Hematopoietic multipotent progenitor cell treated with erythropoietin and hydrocortisone succinate and interleukin-3 and kit ligand, for 4 days (in vitro differentiated cells): ENCODE measurements around the gene TMCO4.
"Not testable (repeated sequence)": the region's sequence is repeated elsewhere in the genome, so short reads cannot be mapped to it uniquely, and the experiment has no call there.

ENCODE experiments used
- DNase-seq: peaks from one replicate; pipeline ENCODE4 v3.0.0-alpha.2; 2015

Gene TMCO4

DNA sequence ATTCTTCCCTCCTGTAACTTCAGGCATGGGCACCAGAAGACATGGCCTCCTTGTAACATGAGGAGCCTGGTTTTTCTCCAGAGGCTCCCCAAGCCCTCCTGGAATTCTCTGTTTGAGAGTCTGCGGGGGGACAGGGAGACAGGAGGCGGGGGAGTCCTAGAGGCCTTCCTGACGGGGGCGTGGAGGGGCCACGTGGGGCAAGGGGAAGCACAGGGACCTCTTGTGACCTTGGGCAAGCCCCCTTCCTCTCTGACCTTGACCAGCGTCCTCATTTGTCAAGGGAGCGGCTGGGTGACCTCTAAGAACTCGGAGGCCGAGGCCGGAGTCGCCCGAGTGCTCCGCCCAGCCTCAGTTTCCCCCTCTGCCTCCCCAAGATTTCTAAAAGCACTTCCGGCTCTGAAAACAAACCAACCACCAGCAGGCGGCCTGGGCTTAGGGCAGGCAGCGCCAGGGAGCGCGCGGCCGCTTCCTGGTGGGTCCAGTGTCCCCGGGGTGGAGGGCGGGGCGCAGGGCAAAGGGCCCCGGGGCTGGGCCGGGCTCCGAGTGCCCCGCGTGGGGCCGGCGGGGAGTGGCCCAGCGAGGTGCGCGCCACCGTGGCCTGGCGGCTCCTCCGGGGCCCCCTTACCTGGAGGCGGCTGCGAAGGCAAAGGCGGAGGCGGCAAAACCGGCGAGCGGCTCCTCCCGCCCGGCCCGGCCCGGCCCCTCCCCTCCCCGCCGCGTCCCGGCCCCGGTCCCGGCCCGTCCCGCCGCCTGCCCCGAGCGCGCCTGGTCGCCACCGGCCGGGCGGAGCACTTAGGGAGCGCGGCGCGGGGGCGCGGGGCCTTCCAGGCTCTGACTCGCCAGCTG is at the start of gene TMCO4:
Gene TMCO4, minus strand, starts transcription at position 687 of the 846 bp plus-strand sequence. CDS start 19,158 bp downstream, outside the sequence.
- peak; percentile 85 for DNase-seq

DNA sequence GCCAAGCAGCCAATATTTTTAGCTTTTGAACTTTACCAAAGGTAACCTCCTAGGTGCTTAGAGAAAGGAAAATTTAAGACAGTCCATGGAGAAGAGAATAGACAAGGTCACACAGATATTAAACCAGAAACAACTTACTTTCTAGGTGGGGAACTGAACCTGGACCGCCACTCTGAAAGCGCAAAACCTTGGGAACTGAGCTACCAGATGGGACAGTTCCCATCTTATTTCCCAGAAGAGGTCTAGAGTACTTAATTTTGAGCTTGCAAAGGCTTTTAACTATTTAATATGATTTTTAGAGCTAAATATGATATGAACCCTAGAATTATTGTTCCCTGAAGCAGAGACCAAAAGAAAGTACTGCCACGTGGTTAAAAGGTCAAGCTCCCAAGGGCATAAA is 49.6 kb upstream of the TMCO4 start:
- not testable (repeated sequence) for DNase-seq

DNA sequence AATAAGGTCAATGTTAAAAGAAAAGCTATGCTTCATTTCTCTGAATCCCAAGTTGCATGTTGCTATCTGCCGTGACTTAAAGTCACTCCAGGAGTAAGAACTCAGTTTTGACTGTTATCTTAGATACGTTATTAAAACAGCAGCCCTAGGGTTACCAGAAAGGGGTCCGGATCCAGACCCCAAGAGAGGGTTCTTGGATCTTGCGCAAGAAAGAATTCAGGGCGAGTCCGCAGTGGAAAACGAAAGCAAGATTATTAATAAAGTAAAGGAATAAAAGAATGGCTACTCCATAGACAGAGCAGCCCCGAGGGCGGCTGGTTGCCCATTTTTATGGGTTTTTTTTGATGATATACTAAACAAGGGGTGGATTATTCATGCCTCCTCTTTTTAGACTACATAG is 47.6 kb upstream of the TMCO4 start:
- not testable (repeated sequence) for DNase-seq

DNA sequence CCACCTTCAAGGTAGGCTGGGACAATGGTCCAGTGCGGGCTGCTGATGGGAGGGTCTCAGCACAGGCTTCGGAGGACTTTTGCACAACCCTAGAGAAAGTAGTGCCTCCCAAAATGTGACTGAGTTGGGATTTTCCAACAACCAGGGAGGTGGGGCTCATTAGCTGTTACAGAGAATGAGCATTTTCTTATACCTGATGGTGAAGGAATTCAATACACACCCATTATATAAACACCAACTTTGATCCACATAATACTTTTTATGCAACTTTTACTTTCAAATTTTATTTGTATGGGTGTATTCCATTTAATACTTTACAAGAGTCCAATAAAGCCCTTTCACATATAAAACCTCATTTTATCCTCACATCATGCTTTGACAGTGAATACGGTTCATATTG is 46.6 kb upstream of the TMCO4 start:
- DNase-seq = no peak

DNA sequence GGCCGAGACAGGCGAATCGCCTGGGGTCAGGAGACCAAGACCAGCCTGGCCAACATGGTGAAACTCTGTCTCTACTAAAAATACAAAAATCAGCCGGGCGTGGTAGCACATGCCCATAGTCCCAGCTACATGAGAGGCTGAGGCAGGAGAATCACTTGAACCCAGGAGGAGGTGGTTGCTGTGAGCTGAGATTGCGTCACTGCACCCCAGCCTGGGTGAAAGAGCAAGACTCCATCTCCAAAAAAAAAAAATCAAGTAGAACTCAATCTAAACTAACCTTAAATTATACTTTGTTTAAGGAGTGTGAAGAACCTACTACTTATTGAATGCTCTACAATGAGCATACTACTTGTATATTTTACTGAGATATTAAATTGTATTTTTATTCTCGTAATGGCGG is 45.8 kb upstream of the TMCO4 start:
- no peak for DNase-seq

DNA sequence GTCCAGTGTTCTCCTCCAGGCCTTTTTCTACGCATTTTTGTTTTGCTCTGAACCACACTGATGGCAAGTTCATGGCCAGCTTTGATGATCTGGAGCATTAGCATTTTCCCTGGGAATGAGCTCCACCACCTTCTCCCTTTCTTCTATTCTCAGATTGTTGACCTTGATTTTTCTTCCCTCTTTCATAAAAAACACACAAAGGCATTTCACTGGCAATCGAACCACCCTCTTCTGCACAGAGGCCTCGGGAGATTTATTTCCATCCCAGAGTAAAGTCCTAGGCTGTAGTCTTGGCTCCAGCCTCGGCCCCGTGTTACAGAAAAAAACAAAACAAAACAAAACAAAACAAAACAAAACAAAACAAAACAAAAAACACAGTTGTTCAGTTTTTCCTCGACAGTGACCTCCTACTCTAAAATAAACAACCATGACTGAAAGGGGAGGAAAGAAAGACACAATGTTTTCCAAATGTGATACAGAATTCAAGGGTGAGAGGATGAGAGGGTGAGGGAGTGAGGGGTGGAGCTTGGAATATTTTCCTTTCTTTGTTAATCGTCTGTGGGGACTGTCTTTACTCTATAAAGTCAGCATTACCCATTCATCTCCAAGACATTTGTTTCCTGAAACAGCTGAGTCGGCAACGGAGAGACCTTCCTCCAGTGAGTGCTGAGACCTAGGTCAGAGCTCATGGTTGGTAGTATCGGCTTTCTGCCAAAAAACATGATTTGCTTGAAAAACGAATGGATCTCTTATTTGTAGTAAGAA is 45.2 kb upstream of the TMCO4 start:
- peak; percentile 6 for DNase-seq

DNA sequence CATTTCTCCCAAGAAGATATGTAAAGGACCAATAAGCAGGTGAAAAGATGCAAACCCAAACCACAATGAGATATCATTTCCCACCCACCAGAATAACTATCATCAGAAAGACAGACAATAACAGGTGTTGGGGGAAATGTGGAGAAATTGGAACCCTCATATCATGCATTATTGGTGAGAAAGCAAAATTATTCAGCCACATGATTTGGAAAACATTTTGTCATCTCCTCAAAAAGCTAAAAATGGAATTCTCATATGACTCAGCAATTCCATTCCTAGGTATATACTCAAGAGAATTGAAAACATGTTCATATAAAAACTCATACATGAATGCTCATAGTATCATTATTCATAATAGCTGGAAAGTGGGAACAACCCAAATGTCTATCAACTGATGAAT is 40.5 kb upstream of the TMCO4 start:
- no peak for DNase-seq

DNA sequence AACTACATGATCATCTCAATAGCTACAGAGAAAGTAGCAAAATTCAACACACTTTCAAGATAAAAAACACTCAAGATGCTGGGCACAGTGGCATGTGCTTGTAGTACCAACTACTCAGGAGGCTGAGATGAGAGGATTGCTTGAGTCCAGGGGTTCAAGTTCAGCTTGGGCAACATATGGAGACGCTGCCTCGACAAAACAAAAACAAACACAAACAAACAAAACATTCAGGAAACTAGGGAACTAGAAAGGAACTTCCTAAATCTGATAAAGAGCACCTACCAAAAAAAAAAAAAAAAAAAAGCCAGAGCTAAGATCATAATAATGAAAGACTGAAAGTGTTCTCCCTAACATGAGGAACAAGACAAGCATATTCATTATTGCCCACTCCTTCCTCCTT is 38.1 kb upstream of the TMCO4 start:
- no peak for DNase-seq

DNA sequence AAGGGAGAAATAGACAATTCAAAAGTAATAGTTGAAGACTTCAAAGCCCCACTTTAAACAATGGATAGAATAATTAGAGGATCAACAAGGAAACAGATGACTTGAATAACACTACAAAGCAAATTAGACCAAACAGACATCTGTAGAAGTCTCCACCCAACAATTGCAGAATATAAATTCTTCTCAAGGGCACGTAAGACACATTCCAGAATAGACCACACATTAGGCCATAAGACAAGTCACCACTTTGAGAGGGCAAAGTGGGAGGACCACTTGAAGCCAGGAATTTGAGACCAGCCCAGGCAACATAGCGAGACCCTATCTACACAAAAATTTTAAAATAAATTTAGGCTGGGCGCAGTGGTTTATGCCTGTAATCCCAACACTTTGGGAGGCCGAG is 35.9 kb upstream of the TMCO4 start:
- DNase-seq = no peak

DNA sequence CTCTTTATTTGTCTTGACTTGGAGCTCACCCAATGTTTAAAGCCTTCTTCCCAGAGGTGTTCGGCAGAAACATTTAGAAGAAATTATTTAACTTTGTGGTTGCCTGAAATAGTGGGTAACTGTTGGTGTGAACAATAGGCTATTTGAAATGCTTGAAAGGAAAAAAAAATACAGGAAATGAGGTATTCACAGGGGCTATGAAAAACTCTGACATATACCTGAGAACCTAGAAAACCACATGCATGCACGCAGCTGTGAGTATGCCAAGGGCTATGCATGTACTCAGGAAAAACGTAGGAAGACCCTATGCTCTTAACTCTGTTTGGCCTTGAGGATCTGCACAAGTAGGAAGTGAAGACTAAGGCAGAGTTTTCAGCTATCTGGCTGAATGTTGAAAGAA is 31.7 kb upstream of the TMCO4 start:
- no peak for DNase-seq

DNA sequence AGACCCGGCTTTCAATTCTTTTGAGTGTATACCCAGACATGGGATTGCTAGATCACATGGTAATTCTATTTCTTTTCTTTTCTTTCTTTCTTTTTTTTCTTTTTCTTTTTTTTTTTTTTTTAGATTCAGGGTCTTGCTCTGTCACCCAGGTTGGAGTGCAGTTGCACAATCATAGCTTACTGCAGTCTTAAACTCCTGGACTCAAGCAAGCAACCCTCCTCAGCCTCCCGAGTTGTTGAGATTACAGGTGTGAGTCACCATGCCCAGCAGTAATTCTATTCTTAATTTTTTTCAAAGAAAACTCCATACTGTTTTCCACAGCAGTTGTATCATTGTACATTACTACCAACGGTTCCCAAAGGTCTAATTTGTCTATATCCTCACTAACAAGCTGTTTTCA is 28.8 kb upstream of the TMCO4 start:
- no peak for DNase-seq

DNA sequence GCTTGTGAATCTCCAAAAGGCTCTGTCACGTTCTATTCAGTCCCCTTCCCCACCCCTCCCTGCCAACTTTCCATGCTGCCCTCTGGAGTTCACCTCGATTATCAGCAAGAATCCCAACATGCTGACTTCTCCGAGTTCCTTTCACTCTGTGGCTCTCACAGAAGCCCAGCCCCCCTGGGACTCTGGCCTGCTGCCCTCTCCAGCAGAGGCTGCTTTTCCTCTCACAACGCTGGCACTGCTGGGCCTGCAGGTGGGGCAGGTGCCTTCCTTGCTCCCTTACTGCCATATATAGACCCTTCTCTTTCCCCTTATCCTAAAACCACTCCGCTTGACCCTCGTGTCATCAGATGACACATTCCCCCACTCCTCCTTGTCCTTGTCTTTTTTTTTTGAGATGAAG is 25.6 kb upstream of the TMCO4 start:
- DNase-seq = no peak

DNA sequence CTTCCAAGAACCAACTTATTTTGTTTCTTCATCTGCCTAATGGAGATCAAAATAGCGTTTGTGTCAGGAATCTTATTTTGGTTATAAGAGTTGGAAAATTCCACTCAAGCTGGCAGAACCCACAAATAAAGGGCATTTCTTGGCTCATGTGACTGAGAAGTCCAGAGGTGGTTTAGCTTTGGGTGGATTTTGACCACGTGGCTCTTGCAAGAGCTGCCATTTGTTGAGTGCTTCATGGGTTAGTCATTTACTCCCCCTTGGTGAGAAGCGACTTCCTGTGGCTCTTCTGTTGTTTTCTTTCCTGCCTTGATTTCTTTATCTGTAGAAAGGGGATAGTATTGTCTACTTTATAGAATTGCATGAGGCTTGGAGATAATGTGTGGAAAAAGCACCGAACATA is 24.8 kb upstream of the TMCO4 start:
- DNase-seq = no peak

DNA sequence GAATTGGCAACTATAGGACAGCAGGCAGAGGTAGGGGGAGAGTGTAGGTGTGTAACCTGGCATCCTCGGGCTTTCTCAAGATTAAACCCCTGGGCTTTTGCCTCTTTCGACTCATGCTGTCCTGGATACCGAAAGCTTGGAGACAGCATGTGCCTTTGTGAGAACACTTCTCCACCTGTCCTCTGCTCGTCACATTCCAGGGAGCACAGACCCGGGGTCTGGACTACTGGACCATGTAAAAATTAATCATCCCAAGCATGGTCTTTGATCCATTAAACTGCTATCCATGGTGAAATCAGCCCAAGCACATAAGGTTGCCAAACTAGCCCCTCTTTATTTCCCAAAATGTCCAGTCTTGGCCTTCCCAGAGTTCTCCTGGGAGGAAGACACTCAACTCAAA is 24.3 kb upstream of the TMCO4 start:
- DNase-seq = no peak

DNA sequence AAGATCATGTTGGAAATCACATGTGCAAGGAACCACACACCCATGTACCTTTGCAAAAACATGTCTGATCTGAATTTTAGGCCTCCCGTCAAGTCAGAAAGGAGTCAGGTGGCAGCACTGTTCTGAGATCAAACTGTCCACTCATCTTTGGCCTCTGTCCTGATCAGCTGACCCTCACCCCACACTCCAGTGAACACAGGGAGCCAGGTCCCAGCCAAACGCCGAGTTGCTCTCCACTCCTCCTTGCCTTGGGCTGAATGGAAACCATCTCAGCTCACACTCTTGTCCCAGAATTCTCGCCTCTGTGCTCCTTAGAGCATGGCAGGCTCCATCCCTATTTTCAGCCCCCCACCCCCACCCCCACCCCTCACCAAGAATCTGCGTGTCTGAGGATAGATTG is 20.0 kb upstream of the TMCO4 start:
- no peak for DNase-seq

DNA sequence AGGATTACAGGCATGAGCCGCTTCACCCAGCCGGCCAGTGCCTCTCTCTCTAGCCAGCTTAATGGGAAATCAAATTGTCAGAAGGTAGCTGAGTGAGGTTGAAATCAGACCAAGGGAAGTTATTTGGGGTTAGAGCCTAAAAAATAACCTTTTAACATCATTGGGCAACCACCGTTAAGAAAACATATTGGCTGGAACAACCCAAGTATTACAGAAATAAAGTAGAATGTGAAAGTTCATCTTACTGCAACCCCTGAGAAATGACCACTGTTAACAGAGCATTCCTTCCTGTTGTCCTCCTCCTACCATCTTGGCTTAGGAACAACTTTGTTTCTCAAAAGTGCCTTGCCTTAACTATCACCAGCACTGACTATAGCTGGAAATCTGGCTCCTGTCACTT is 18.6 kb upstream of the TMCO4 start:
- DNase-seq = no peak

DNA sequence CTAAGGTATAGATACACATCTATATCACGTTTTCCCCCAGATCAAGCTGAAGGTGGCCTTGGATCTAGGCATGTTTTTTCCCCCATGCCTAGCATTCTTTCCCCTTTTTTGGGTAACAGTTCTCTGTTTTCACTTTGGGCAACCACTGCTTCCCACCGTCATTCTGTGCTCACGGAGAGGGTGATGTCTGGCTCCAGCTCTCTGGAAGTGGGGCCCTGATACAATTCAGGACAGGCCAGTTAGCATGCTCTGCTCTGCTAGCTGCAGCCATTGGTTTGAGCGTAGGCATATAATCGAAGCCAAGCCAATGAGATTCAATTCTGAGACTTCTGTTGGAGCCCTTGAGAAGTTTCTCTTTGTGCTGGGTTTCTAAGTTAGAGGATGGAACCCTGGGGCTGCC is 17.4 kb upstream of the TMCO4 start:
- no peak for DNase-seq

DNA sequence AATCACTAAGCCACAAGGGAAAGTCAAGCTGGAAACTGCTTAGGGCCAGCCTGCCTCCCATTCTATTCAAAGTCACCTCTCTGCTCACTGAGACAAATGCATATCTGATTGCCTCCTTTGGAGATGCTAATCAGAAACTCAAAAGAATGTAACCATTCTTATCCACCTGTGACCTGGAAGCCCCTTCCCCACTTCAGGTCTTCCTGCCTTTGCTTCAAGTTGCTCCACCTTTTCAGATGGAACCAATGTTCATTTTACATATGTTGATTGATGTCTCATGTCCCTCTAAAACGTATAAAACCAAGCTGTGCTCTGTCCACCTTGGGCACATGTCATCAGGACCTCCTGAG is 17.0 kb upstream of the TMCO4 start:
- DNase-seq = not testable (repeated sequence)

DNA sequence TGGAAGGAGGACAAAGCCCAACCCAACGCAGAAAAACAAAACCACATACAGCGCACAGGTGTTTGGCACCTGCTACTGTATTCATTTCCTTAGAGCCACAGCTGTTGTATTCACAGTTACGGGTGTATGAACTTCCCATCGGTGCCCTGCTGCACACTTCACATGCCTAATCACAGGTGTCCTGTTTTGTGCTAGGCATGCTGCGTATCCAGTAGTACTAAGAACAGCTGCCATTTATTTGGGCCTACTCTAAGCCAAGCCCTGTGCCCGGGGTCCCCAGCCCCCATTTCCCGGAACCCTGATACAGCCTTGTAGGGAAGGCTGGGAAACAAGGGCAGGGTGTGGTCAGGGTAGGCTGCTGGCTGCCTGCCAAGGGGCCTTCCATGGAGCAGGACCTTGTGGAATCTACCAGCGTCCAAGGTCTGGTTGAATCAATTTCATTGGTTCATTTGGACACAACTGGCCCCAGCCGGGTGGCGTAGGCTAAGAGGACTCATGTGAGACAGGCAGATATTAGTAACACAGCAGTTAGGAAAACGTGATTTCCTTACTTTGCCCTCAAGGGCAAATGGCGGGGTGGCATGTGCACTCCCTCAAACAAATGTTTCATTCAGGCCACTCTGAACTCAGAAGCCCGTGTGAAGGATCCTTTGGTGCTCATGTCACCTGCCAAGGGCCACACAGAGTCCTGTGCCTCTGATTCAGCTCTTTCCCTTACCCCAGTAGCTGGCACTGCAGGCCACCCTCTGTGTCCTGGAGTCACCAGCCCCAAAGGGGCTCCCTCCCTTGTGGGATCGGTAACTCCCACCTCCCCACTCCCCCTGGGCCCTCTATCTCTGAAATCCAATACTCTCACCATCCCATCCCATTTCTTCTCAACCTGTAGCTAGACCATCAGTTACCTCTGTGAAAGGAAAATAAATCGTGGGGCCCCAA is 16.4 kb upstream of the TMCO4 start:
- DNase-seq = no peak

DNA sequence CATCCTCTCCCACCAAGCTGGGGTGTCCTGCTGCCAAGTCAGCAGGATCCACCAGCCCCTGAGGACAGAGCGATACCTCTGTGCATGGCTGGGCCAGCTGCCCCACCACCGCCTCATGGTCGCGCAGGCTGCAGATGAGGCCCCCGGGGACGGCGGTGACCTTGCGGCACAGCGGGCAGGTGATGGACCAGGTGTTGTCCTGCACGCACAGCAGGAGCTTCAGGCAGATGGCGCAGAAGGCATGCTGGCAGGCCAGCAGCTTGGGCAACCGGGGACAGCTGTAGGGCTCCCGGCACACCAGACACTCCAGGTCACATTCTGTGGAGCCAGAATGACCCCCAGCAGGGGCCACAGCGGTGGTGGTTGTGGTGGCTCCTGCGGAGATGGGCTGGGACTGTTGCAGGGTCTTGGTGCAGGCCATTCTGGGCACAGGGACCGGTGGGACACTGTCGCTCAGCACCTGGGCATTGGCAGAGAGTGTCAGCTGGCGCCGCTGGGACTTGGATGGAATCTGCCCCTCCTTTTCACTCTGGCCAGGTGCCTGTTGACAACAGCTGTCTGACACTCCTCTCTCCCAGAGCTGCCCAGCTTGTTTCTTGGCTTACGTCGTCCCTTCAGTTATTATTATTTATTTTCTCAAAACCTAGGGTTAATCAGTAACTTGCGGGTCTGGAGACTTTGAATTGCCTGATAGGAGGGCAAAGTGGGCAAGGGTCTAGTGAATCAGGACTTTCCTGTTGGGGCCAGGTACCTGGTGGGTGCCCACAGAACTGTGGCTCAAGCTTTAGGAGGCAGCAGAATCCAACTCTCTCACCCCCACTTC is 15.2 kb upstream of the TMCO4 start, which contains the start of gene RNF186:
Gene RNF186, minus strand, starts transcription at position 603 of the 823 bp plus-strand sequence. Its CDS starts 182 bp downstream, at position 421.
- no peak for DNase-seq

DNA sequence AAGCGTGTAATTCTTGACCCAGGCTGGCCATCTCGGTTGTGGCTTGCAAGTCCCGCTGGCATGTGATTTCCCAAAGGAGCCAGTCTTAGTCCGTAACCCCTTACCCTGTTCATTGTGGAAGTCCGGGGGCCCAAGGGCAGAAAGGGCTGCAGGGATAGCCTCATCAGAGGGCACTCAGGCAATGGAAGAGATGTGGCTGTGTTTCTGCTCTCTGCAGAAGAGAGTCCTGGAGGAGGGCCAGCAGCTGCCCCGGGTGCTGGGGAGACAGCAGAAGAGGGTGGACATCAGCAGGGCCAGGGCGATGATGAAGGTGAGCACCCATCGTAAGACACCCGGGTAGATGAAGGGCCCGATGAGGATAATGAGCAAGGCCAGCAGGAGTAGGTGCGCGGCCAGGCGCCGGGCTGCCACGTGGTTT is 14.5 kb upstream of the TMCO4 start:
- no peak for DNase-seq

DNA sequence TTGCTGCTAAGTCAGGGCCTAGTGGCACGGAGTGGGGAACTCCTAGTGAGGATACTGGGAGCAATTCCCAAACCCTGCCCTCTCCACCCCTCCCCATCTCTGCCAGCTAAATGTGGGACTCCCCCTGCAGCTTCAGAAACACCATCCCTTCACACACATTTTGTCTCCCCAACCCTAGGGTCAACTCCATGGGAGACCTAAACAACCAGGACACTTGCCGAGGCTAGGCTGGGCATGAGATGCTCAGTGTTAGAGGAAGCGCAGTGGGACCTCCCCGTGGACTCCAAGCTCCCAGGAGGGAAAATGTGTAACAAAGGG is 13.9 kb upstream of the TMCO4 start:
- no peak for DNase-seq
